GM18907 (cell line): ENCODE data around the gene YIF1A.
"Not testable (repeated sequence)": the region's sequence is repeated elsewhere in the genome, so short reads cannot be mapped to it uniquely, and the experiment has no call there.

ENCODE experiments used
- ATAC-seq: cut with Tn5 transposase; IDR thresholded peaks from one replicate; pipeline ENCODE4 v1.9.1; 2021; ENCODE audit warnings: mild to moderate bottlenecking, moderate library complexity; ENCODE audit not compliant: unreplicated experiment

YIF1A gene

GRCh38 chr11:66272596-66272995 is 16.3 kb downstream of the YIF1A start:
- no peak for ATAC-seq

DNA sequence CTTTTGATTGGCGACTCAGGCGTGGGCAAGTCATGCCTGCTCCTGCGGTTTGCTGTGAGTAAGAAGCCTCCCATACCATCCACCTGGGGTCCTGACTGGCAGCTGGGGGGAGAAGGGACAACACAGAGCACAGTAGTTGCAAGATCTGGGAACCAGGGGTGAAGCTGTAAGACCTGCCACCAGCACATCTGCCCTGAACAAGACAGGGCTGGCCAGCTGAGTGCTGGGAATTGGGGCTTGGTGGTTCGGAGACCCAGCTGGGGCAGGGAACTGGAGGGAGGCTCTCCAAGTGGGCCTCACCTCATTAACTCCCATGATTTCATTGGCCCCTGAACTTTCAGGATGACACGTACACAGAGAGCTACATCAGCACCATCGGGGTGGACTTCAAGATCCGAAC is 17.1 kb downstream of the YIF1A start:
- ATAC-seq, result no peak

- no peak for ATAC-seq
Measured at GRCh38 chr11:66268952-66269905, 19.7 kb downstream of the YIF1A start.

DNA sequence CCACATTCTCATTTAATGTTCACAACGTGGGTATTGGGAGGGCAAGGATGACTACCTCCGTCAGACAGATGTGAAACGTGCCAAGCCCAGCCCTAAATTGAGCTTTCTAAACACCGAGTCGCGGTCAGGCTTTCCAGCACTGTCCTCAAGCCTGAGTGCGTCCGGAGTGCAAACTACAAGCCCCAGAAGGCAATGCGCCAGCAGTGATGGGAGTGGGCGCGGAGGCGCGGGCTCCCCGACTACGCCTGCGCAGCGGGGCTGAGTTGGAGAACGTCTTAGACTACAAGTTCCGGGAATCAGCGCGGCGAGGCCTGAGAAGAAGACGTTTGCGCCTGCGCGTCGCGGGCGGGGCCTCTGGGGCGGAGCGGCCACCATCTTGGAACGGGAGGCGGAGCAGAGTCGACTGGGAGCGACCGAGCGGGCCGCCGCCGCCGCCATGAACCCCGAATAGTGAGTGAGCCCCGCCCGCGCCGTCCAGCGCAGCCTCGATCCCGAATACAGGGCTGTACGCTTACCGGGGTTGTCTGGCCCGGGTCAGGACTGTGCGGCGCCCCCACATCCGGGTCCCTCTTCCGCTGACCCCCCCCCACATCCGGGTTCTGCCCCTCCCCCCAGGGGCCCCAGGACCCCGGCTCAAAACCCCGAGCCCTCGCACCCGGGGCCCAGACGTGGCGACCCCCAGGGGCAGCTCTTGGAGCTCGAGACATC is 20.5 kb downstream of the YIF1A start, which contains the start of gene RAB1B:
TSS of gene RAB1B (plus strand) at position 396 of the 708 bp plus-strand sequence. CDS start at position 437, 41 bp downstream.
- peak; percentile 77 for ATAC-seq

DNA sequence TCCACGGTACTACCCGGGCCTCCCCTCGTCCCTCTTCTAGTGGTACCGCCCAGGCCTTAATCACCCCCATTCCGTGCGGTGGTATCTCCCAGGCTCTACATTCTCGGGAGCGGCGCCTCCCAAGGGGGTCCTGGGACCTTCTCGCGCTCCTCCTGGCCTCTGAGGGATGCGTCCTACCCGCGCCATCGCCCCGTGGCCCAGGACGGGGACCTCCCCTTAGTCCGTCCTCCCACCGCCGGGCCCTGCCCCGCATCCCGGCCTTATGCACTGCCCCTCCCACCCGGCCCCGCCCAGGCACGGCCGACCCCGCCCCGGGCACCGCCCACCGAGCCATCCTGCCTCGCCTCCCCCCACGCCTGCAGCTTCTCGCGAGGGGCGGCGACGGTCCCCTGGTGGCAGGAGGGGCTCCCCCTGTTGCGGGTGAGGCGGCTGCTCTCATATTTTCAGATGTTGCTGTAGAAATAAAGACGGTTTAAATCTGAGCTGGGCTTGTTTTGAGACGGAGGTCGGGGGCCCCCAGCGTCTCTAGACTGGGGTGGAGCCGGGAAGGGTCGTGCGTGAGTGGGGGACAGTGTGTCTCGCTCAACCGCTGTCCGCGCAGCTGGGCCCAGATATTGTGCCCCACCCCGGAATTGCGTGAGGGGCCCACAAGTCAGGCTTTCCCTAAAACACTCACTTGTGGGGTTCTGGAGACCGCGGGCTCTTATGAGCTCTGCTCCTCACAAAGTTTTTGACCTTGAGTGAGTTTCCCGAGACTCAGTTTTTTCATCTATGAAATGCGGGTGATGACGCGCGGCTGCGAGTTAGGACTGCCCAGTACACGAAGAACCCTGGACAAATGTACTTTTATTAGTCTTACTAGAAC is 21.3 kb downstream of the YIF1A start:
- peak; percentile 48 for ATAC-seq

DNA sequence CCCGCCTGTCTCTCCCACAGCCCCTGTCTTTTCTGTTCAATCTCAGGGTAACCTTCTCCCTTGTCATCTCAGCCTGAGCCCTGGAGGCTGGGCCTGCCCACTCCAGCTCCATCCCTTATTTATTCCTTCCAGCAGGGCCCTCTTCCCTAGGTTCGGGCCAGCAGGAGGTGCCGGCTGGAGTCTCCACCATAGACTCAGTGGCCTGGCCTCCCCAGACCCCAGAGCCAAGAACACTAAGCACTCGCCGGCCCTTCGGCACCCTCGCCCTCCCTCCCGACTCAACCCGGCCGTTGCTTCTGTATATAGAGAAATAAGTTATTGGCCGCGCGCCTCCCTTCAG is 21.9 kb downstream of the YIF1A start:
- no peak for ATAC-seq

DNA sequence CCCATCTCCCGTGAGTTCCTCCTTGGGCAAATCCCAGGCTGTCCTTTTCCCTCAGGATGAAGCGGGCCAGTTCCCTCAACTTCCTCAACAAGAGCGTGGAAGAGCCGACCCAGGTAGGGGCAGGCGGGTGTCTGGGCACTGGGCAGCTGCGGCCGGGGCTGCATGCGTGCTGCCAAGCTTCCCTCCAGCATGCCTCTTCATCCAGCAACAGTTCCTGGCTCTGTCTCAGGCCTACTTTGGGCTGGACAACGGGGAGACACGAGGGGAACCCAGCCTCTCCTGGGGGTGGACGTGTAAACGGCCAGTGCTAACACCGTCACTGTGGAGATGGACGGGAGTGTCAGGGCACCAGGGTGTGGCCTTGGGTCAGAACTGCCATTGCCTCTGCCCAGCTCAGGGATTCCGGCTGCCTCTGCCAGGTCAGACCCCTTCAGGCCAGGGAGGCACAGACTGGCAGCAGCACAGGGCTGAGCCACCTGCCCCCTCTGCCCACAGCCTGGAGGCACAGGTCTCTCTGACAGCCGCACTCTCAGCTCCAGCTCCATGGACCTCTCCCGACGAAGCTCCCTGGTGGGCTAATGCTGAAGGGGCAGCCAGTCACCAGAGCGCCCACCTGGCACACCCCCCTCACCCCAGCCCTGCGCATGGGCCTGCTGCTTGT is 22.4 kb downstream of the YIF1A start:
- no peak for ATAC-seq

GRCh38 chr11:66265531-66266377 is 23.2 kb downstream of the YIF1A start:
- ATAC-seq, result no peak

GRCh38 chr11:66264914-66265313 is 24.0 kb downstream of the YIF1A start:
- no peak for ATAC-seq

DNA sequence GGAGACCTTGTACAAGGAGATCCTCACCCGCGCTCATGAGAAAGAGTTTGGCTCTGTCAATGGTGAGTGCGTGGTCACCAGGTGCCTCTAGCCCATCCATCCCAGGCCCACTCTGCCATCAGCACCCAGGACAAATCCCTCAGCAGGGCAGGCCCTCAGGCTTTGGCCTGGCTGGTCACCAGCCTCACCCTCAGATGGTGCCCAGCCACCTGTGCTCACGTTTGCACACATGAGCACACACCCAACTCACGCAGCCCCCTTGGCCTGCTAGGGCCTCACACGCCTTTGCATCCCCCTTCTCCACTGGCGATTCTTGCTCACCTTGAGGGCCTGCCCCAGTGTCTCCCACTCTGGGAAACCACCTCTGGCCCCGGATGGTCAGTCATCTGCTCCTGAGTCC is 24.6 kb downstream of the YIF1A start:
- ATAC-seq, result no peak

GRCh38 chr11:66263785-66264184 is 25.2 kb downstream of the YIF1A start:
- ATAC-seq, result no peak

GRCh38 chr11:66263231-66263630 is 25.7 kb downstream of the YIF1A start:
- no peak for ATAC-seq

DNA sequence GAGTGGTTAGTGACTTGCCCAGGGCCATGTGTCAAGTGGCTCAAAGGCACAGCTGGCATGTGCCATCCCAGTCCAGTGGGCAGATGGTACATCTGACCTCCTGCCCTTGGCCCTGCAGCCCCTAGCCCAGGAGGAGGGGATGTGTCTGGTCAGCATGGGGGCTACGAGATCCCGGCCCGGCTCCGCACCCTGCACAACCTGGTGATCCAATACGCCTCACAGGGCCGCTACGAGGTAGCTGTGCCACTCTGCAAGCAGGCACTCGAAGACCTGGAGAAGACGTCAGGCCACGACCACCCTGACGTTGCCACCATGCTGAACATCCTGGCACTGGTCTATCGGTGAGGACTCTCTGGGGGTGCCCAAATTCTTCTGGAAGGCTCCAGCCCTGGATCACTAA is 26.2 kb downstream of the YIF1A start:
- no peak for ATAC-seq

GRCh38 chr11:66262191-66262590 is 26.8 kb downstream of the YIF1A start:
- no peak for ATAC-seq

GRCh38 chr11:66261578-66261977 is 27.4 kb downstream of the YIF1A start:
- no peak for ATAC-seq

DNA sequence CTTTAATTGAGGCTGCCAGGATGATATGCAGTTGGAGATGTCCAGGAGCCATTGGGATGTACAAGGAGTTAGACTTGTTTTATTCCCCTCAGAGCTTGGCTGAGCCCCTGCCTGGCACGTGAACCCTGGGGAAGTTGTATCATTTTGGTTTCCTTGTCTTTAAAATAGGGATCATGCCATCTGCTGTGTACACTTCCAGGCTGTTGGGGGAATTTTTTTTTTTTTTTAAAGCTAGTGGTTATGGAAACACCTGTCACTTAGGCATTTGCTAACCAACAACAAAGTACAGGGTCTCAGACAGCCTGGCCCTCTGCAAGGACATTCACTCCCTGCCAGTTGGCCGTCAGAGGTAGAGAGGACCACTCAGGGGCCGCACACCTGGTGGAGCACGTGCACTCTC is 29.0 kb downstream of the YIF1A start:
- no peak for ATAC-seq

DNA sequence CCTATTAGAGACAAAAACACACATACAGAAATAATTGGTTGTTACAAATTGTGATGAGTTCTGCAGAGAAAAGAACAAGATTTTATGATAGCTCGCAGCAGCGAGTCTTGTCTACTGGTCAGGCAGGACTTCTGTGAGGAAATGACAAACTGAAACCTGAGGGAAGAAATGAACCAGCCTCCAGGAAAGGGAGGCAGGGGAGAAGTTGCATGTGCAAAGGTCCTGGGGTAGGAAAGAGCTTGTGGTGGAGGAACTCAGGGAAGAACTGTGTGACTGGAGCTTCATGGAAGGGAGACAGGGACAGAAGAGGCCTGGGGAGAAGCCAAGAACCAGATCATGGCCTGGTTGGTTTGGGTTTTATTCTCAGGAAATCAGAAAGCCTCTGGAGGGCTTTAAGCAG is 29.7 kb downstream of the YIF1A start:
- ATAC-seq, result no peak

DNA sequence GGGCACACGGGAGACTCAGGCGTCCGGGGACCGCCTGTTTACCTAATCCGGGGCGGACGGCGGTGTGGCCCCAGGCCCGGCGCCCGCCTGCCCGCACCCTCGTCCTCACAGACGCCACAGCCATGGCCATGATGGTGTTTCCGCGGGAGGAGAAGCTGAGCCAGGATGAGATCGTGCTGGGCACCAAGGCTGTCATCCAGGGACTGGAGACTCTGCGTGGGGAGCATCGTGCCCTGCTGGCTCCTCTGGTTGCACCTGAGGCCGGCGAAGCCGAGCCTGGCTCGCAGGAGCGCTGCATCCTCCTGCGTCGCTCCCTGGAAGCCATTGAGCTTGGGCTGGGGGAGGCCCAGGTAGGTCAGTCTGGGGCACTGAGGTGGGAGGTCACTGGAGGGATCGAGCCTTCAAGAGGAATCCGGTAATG is 30.5 kb downstream of the YIF1A start:
- ATAC-seq, result no peak

DNA sequence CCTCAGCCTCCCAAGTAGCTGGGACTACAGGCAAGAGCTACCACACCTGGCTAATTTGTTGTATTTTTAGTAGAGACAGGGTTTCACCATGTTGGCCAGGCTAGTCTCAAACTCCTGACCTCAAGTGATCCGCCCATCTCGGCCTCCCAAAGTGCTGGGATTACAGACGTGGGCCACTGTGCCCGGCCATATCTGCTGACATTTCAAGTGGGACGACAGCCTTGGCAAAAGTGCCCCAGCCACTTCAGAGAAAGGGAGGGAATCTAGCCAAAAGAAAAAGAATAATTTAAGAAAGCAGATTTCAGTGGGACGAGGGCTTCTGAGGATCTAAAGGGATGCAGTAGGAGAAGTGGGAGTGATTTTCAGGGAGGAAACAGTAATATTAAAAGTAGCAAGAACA is 35.9 kb downstream of the YIF1A start:
- not testable (repeated sequence) for ATAC-seq

- no peak for ATAC-seq
Measured at GRCh38 chr11:66251809-66252208, 37.1 kb downstream of the YIF1A start.
